Caco-2 (cell line): ENCODE data around the gene CD46. TPM values are rescaled to one million over a fixed set of nuclear protein-coding genes. Genes with fewer than 3 reads are reported as not detected.

Source experiments
- BruUV-seq: library from RNA; stranded (reverse); fragments of 400-500 nt; replicated peaks from 2 replicates; lab custom pipeline; 2021; lab: Mats Ljungman, UMichigan
- CTCF ChIA-PET: fragments of 300-600 bp; sonication (Branson Sonifier 250); formaldehyde crosslinking; loops from one replicate; lab custom pipeline; 2022; ENCODE audit warnings: antibody characterized with exemption; lab: Charles Lee
- POLR2A ChIA-PET: fragments of 300-600 bp; sonication (Branson Sonifier 250); formaldehyde crosslinking; loops from one replicate; lab custom pipeline; 2022; ENCODE audit warnings: antibody characterized with exemption; lab: Charles Lee
- DNase-seq, 2 experiments: peaks; one replicate each; pipeline versions ENCODE4 v3.0.0 to v3.0.0-alpha.2; 2020 to 2022
- H3K27me3 ChIP-seq: replicated peaks from 2 replicates; pipeline ENCODE4 v1.6.0; 2011; ENCODE audit warnings: low read length; ENCODE audit not compliant: control insufficient read depth, insufficient read depth
- H3K36me3 ChIP-seq: 2 replicates; pipeline ENCODE4 v1.5.1; 2011; ENCODE audit warnings: low read length; ENCODE audit not compliant: control insufficient read depth, insufficient read depth
- H3K4me1 ChIP-seq: fragments of 250-450 bp; sonication (Bioruptor Pico); 2 replicates; pipeline ENCODE4 v1.5.1; 2020; ENCODE audit warnings: mild to moderate bottlenecking
- H3K4me3 ChIP-seq: 2 replicates; pipeline ENCODE4 v1.5.1; 2011; ENCODE audit warnings: low read depth, mild to moderate bottlenecking, control low read depth, low read length
- H3K9me3 ChIP-seq: fragments of 250-450 bp; sonication (Bioruptor Pico); 2 replicates; pipeline ENCODE4 v1.5.1; 2020; ENCODE audit warnings: mild to moderate bottlenecking, moderate library complexity
- H3K27ac Mint-ChIP-seq: one replicate; pipeline ENCODE4 v1.8.0; 2022; ENCODE audit warnings: mixed read lengths; ENCODE audit not compliant: unreplicated experiment
- H3K27me3 Mint-ChIP-seq: one replicate; pipeline ENCODE4 v1.8.0; 2022; ENCODE audit warnings: mixed read lengths; ENCODE audit not compliant: insufficient read depth, unreplicated experiment
- H3K36me3 Mint-ChIP-seq: one replicate; pipeline ENCODE4 v1.8.0; 2022; ENCODE audit warnings: mild to moderate bottlenecking, mixed read lengths; ENCODE audit not compliant: insufficient read depth, unreplicated experiment
- H3K4me1 Mint-ChIP-seq: one replicate; pipeline ENCODE4 v1.8.0; 2022; ENCODE audit warnings: low read depth, mixed read lengths; ENCODE audit not compliant: unreplicated experiment
- H3K4me3 Mint-ChIP-seq: one replicate; pipeline ENCODE4 v1.8.0; 2022; ENCODE audit warnings: mild to moderate bottlenecking, moderate library complexity, mixed read lengths; ENCODE audit not compliant: unreplicated experiment
- H3K9me3 Mint-ChIP-seq: one replicate; pipeline ENCODE4 v1.8.0; 2022; ENCODE audit warnings: mixed read lengths; ENCODE audit not compliant: unreplicated experiment
- CTCF ChIP-seq, 2 experiments: fragments of 200-600 bp in 1 of 2; IDR thresholded peaks; 1 replicate in 1 of 2; 2 replicates in 1 of 2; pipeline versions ENCODE4 v1.5.1 to v1.8.0; 2011 to 2022; ENCODE audit warnings: antibody characterized with exemption in 1 of 2, control low read depth in 1 of 2, inconsistent platforms in 1 of 2, low read depth in 1 of 2, low read length in 1 of 2, mild to moderate bottlenecking in 1 of 2, moderate library complexity in 1 of 2; ENCODE audit not compliant: insufficient read depth in 1 of 2, severe bottlenecking in 1 of 2, unreplicated experiment in 1 of 2
- intact Hi-C: fragments of 100-400 bp; cut with micrococcal nuclease; formaldehyde crosslinking; loops from one replicate; pipeline ENCODE4 v1.10.0; 2022; ENCODE audit not compliant: unreplicated experiment
- total RNA-seq: library from RNA; stranded (reverse); gene quantifications from 2 replicates; pipeline ENCODE4 v1.2.3, GENCODE V29; 2022

The CD46 gene
- total RNA-seq, 1 experiment from 2014 or later: 166 TPM

- ChIA-PET POLR2A (no interaction called here), CTCF (no interaction called here)
- intact Hi-C loops: no loop called here
These were observed 11.6 kb upstream of the CD46 start for GRCh38 chr1:207740207-207740606.

GRCh38 chr1:207742850-207743555 lies 8.9 kb upstream of the CD46 start:
- Histone ChIP-seq H3K4me3 (no peak overlapping the region), H3K36me3 (no peaks in the 10 kb centered on the region), H3K4me1 (peaks cover 32% of the 10 kb centered on the region), H3K27me3 (no peaks in the 10 kb centered on the region), H3K9me3 (no peaks in the 10 kb centered on the region)
- H3K36me3 Mint-ChIP-seq: no peaks in the 10 kb centered on the region
- no peak for DNase-seq
- no peaks in the 10 kb centered on the region for H3K9me3 Mint-ChIP-seq
- no peak for TF ChIP-seq CTCF (IDR thresholded peaks at IDR 0.05; ENCODE audit: insufficient read depth in 1 of 2, low read depth in 1 of 2, low read length in 1 of 2, severe bottlenecking in 1 of 2, unreplicated experiment in 1 of 2)
- H3K27ac Mint-ChIP-seq: no peak overlapping the region
- no peak overlapping the region for H3K4me3 Mint-ChIP-seq
- POLR2A ChIA-PET: no interaction called here
- intact Hi-C loops: no loop called here
- CTCF ChIA-PET: no interaction called here
- H3K27me3 Mint-ChIP-seq: no peaks in the 10 kb centered on the region
- H3K4me1 Mint-ChIP-seq: peaks cover 14% of the 10 kb centered on the region
- BruUV-seq: no TSS peak

More at GRCh38 chr1:207740207-207740606, 11.6 kb upstream of the CD46 start:
- H3K4me3 Mint-ChIP-seq: no peak overlapping the region
- Histone ChIP-seq H3K27me3 (no peaks in the 10 kb centered on the region), H3K36me3 (no peaks in the 10 kb centered on the region), H3K4me3 (no peak overlapping the region), H3K9me3 (no peaks in the 10 kb centered on the region), H3K4me1 (peaks cover 10% of the 10 kb centered on the region)
- no peaks in the 10 kb centered on the region for H3K27me3 Mint-ChIP-seq
- no peak for DNase-seq
- BruUV-seq: no TSS peak
- no peaks in the 10 kb centered on the region for H3K36me3 Mint-ChIP-seq
- peaks cover 17% of the 10 kb centered on the region for H3K4me1 Mint-ChIP-seq
- no peak overlapping the region for H3K27ac Mint-ChIP-seq
- H3K9me3 Mint-ChIP-seq: no peaks in the 10 kb centered on the region
- no peak for TF ChIP-seq CTCF (IDR thresholded peaks at IDR 0.05; ENCODE audit: insufficient read depth in 1 of 2, low read depth in 1 of 2, low read length in 1 of 2, severe bottlenecking in 1 of 2, unreplicated experiment in 1 of 2)

GRCh38 chr1:207744000-207744534 lies 7.8 kb upstream of the CD46 start:
- Histone ChIP-seq H3K4me3 (no peak overlapping the region), H3K36me3 (no peaks in the 10 kb centered on the region), H3K9me3 (no peaks in the 10 kb centered on the region), H3K4me1 (peaks cover 38% of the 10 kb centered on the region), H3K27me3 (no peaks in the 10 kb centered on the region)
- H3K4me3 Mint-ChIP-seq: no peak overlapping the region
- BruUV-seq: no TSS peak
- H3K27me3 Mint-ChIP-seq: no peaks in the 10 kb centered on the region
- no peaks in the 10 kb centered on the region for H3K36me3 Mint-ChIP-seq
- H3K9me3 Mint-ChIP-seq: no peaks in the 10 kb centered on the region
- CTCF ChIA-PET: no interaction called here
- TF ChIP-seq CTCF (IDR thresholded peaks at IDR 0.05; ENCODE audit: insufficient read depth in 1 of 2, low read depth in 1 of 2, low read length in 1 of 2, severe bottlenecking in 1 of 2, unreplicated experiment in 1 of 2): no peak
- DNase-seq: no peak
- intact Hi-C loops: no loop called here
- H3K27ac Mint-ChIP-seq: no peak overlapping the region
- H3K4me1 Mint-ChIP-seq: peaks cover 15% of the 10 kb centered on the region
- POLR2A ChIA-PET: no interaction called here
